Measurements from ENCODE around the gene TMEM135. TPM values are rescaled to one million over a fixed set of nuclear protein-coding genes. Genes with fewer than 3 reads are reported as not detected.
A peak's percentile ranks its signal among the peaks of the same experiment; 100 is the strongest.

TMEM135 gene
- total RNA-seq, 3 donors from 2014 or later, result 38.3 to 46.8 (median 43.2) TPM

- H3K36me3 ChIP-seq, result no peaks in the 10 kb centered on the region
- intact Hi-C loops (cut with DNase I; ENCODE audit: low total_unique reads), result no loop called here
- TF ChIP-seq CTCF (IDR thresholded peaks at IDR 0.05), result no peak
- no peak for TF ChIP-seq POLR2AphosphoS5 (IDR thresholded peaks at IDR 0.05)
- TF ChIP-seq POLR2A (IDR thresholded peaks at IDR 0.05), result no peak
These were observed 268.6 kb downstream of the TMEM135 start for GRCh38 chr11:87306262-87306851.

GRCh38 chr11:87307101-87307500 lies 269.4 kb downstream of the TMEM135 start:
- Histone ChIP-seq H3K27me3 (no peaks in the 10 kb centered on the region), H3K4me3 (no peak overlapping the region), H3K9me3 (no peaks in the 10 kb centered on the region), H3K4me1 (no peaks in the 10 kb centered on the region), H3K27ac (peak overlapping the region in 1 of 2 donors; percentile 49), H3K36me3 (no peaks in the 10 kb centered on the region)
- DNase-seq (ENCODE audit: low spot score in 2 of 2), result no peak
- TF ChIP-seq POLR2A (IDR thresholded peaks at IDR 0.05) (no peak), POLR2AphosphoS5 (IDR thresholded peaks at IDR 0.05) (peak in 1 of 3 donors; percentile 61)
- intact Hi-C loops (cut with DNase I; ENCODE audit: low total_unique reads), result no loop called here

More at GRCh38 chr11:87306262-87306851, 268.6 kb downstream of the TMEM135 start:
- no peak for DNase-seq (ENCODE audit: low spot score in 2 of 2)
- H3K27me3 ChIP-seq, result no peaks in the 10 kb centered on the region
- no peak overlapping the region for H3K4me3 ChIP-seq
- no peaks in the 10 kb centered on the region for H3K9me3 ChIP-seq
- no peaks in the 10 kb centered on the region for H3K4me1 ChIP-seq
- peak overlapping the region in 1 of 2 donors; percentile 49 for H3K27ac ChIP-seq

- intact Hi-C loops (cut with DNase I; ENCODE audit: low total_unique reads), result no loop called here
- Histone ChIP-seq H3K36me3 (no peaks in the 10 kb centered on the region), H3K27ac (no peak overlapping the region), H3K4me1 (no peaks in the 10 kb centered on the region), H3K4me3 (no peak overlapping the region), H3K9me3 (no peaks in the 10 kb centered on the region), H3K27me3 (no peaks in the 10 kb centered on the region)
- no peak for DNase-seq (ENCODE audit: low spot score in 2 of 2)
- TF ChIP-seq CTCF (IDR thresholded peaks at IDR 0.05), result no peak
- no peak for TF ChIP-seq POLR2AphosphoS5 (IDR thresholded peaks at IDR 0.05)
- TF ChIP-seq POLR2A (IDR thresholded peaks at IDR 0.05), result no peak
These were observed 277.5 kb downstream of the TMEM135 start for GRCh38 chr11:87315229-87315628.

- TF ChIP-seq POLR2AphosphoS5 (IDR thresholded peaks at IDR 0.05) (no peak), POLR2A (IDR thresholded peaks at IDR 0.05) (no peak), CTCF (IDR thresholded peaks at IDR 0.05) (no peak)
These were observed 278.8 kb downstream of the TMEM135 start for GRCh38 chr11:87316491-87316890.

GRCh38 chr11:87317441-87317840 lies 279.7 kb downstream of the TMEM135 start:
- H3K4me3 ChIP-seq, result no peak overlapping the region
- TF ChIP-seq POLR2AphosphoS5 (IDR thresholded peaks at IDR 0.05) (no peak), CTCF (IDR thresholded peaks at IDR 0.05) (no peak), POLR2A (IDR thresholded peaks at IDR 0.05) (no peak)
- no peaks in the 10 kb centered on the region for H3K4me1 ChIP-seq
- no peak for DNase-seq (ENCODE audit: low spot score in 2 of 2)
- intact Hi-C loops (cut with DNase I; ENCODE audit: low total_unique reads), result no loop called here
- no peaks in the 10 kb centered on the region for H3K27me3 ChIP-seq
- H3K9me3 ChIP-seq, result no peaks in the 10 kb centered on the region
- no peak overlapping the region for H3K27ac ChIP-seq
- peaks cover 2% of the 10 kb centered on the region for H3K36me3 ChIP-seq

More at GRCh38 chr11:87316491-87316890, 278.8 kb downstream of the TMEM135 start:
- no peaks in the 10 kb centered on the region for H3K4me1 ChIP-seq
- intact Hi-C loops (cut with DNase I; ENCODE audit: low total_unique reads), result no loop called here
- DNase-seq (ENCODE audit: low spot score in 2 of 2), result no peak
- no peaks in the 10 kb centered on the region for H3K27me3 ChIP-seq
- no peak overlapping the region for H3K27ac ChIP-seq
- no peak overlapping the region for H3K4me3 ChIP-seq
- H3K36me3 ChIP-seq, result peaks cover 2% of the 10 kb centered on the region
- no peaks in the 10 kb centered on the region for H3K9me3 ChIP-seq

Data from breast epithelium (tissue), 4 donors.